Measurements from ENCODE around the gene CEP290. TPM values are rescaled to one million over a fixed set of nuclear protein-coding genes. Genes with fewer than 3 reads are reported as not detected.

The CEP290 gene
- total and polyA plus RNA-seq, 2 donors (not counting 3 experiments of a cell fraction or from before 2014, with no cell fraction given) = 3.9 to 16.5 TPM

GRCh38 chr12:88113871-88114270 is 28.0 kb downstream of the CEP290 start:
- no peak overlapping the region for H3K4me2 ChIP-seq (ENCODE audit: insufficient read depth, low read length)
- H3K4me1 ChIP-seq (ENCODE audit: control insufficient read depth, extremely low read depth, insufficient read depth, low read length) = peaks cover 5% of the 10 kb centered on the region
- peaks cover 3 to 9% of the 10 kb centered on the region in 2 experiments for H3K36me3 ChIP-seq (ENCODE audit: control insufficient read depth in 2 of 2, extremely low read depth in 1 of 2, insufficient read depth in 2 of 2, low read length in 2 of 2)
- no peaks in the 10 kb centered on the region for H3K27me3 ChIP-seq (ENCODE audit: control insufficient read depth in 2 of 2, insufficient read depth in 2 of 2, low read length in 2 of 2)
- H3K9me3 ChIP-seq (replicated peaks; ENCODE audit: control insufficient read depth, insufficient read depth, low read length) = no peaks in the 10 kb centered on the region
- TF ChIP-seq EZH2 (IDR thresholded peaks at IDR 0.05; ENCODE audit: borderline replicate concordance, low read depth, low read length, severe bottlenecking) (no peak), CTCF (IDR thresholded peaks at IDR 0.05; ENCODE audit: extremely low read depth in 1 of 2, insufficient read depth in 1 of 2, low read depth in 1 of 2, low read length in 2 of 2) (no peak), MYC (IDR thresholded peaks at IDR 0.05; ENCODE audit: low read depth, low read length) (no peak), POLR2AphosphoS5 (IDR thresholded peaks at IDR 0.05; ENCODE audit: insufficient read depth, low read depth, low read length) (no peak), POLR2A (IDR thresholded peaks at IDR 0.05; ENCODE audit: low read depth, low read length) (no peak), MAX (IDR thresholded peaks at IDR 0.05; ENCODE audit: insufficient read depth, insufficient read length) (no peak), FOS (IDR thresholded peaks at IDR 0.05; ENCODE audit: borderline replicate concordance, insufficient read depth, low read length) (no peak), GATA2 (IDR thresholded peaks at IDR 0.05; ENCODE audit: insufficient read depth, insufficient read length, low read depth, low read length) (no peak), JUN (IDR thresholded peaks at IDR 0.05; ENCODE audit: borderline replicate concordance, insufficient read depth, insufficient read length, low read depth) (no peak)
- dilution Hi-C loops (cut with MboI; ENCODE audit: extremely low pct_ligation_motif_present, low sequenced_read_pairs) = no loop called here
- H3K4me3 ChIP-seq (replicated peaks in 1 of 3; ENCODE audit: insufficient read depth in 1 of 3, low read depth in 1 of 3, low read length in 3 of 3) = no peak overlapping the region
- H3K27ac ChIP-seq (ENCODE audit: insufficient read depth, low read depth, low read length) = no peak overlapping the region
- CTCF ChIA-PET = no interaction called here
- no TSS peak for BruUV-seq (replicated peaks)
- H4K20me1 ChIP-seq (replicated peaks; ENCODE audit: control insufficient read depth, extremely low read depth, insufficient read depth, low read length) = no peaks in the 10 kb centered on the region
- H3K9ac ChIP-seq (replicated peaks; ENCODE audit: extremely low read depth, insufficient read depth, low read length) = no peak overlapping the region
- intact Hi-C loops (cut with micrococcal nuclease) = loop anchor here (5.0 kb wide), 1 partner anchor 1348 kb away; no protein-coding TSS in a partner anchor
- no peaks in the 10 kb centered on the region for H3K79me2 ChIP-seq (ENCODE audit: control insufficient read depth, insufficient read depth, low read length)
- no peak for DNase-seq (ENCODE audit: low read depth, low spot score)
- FAIRE-seq = no peak
- H2AFZ ChIP-seq (ENCODE audit: low read depth, low read length) = no peak overlapping the region
- POLR2A ChIA-PET = no interaction called here
- no peaks in the 10 kb centered on the region for H3K9me1 ChIP-seq (replicated peaks; ENCODE audit: control insufficient read depth, extremely low read depth, insufficient read depth, low read length)

All from endothelial cell of umbilical vein (primary cell).